GM12873 (cell line): ENCODE measurements around the gene HOXA1.

ENCODE experiments used
- CTCF ChIP-seq: IDR thresholded peaks from 2 replicates; pipeline ENCODE4 v1.5.1; 2012; ENCODE audit warnings: low read depth, mild to moderate bottlenecking, moderate library complexity, low read length, control low read depth; ENCODE audit not compliant: insufficient read depth; ENCODE audit errors: missing control alignments

HOXA1 gene

DNA sequence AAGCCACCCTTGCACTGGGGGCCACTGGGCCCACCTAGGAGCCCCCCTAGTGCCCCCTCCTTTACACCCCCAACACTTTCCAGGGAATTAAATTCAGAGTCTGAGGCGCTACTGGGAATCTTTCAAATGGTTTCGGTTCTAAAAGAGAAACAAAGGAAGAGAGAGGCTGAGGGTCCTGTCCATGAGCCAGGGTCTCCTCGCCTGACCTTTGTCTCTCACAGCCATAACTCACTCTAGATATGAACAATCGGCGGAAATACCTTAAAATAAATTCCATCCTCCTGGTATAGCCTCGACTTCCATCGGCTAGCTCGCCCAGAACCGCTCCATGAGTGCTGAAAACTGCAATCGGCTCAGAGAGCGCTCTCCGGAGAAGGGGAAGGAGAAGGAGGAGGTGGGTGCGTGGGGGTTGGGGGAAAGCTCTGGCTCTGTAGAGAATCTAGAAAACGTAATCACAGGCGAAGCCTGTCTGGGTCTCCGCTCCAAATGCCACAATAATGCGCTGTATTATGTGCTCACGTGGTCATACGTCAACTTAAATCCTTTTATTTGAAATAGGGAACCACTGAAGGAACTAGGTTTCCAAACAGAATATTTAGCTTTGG, 22.2 kb upstream of the HOXA1 start:
- no peak for TF ChIP-seq CTCF

GRCh38 chr7:27116962-27117886, 21.4 kb upstream of the HOXA1 start:
- no peak for TF ChIP-seq CTCF

- TF ChIP-seq CTCF: no peak
These were observed 20.5 kb upstream of the HOXA1 start for GRCh38 chr7:27116031-27116961.

- no peak for TF ChIP-seq CTCF
These were observed 19.6 kb upstream of the HOXA1 start for GRCh38 chr7:27115221-27116026.

DNA sequence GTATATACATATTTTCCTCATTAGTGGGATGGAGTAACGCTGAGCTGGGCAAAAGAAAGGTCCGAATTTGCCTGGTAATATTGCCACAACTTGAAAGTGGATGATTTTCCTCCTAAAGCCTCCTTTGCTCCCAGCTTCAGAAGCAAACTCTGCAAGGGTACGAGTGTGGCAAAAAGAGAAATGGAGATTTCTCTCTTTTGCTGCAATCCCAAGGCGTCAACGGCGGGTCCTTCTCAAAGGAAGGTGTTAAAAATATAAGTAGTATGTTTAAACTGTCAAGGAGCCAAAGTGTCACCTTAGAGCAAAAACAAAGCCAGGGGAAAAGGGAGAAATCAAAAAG, 19.1 kb upstream of the HOXA1 start:
- TF ChIP-seq CTCF: no peak

GRCh38 chr7:27113991-27114769, 18.4 kb upstream of the HOXA1 start:
- no peak for TF ChIP-seq CTCF
